HCT116 (cell line): Measurements from ENCODE around the gene B3GALT5. TPM values are rescaled to one million over a fixed set of nuclear protein-coding genes. Genes with fewer than 3 reads are reported as not detected.

Source experiments
- ATAC-seq: fragments of 200-7000 bp; cut with Tn5 transposase; 2 replicates; pipeline ENCODE4 v1.9.1; 2020; ENCODE audit warnings: mild to moderate bottlenecking, moderate library complexity
- BruUV-seq: library from RNA; stranded (reverse); fragments of 400-500 nt; replicated peaks from 2 replicates; lab custom pipeline; 2021; lab: Mats Ljungman, UMichigan
- CTCF ChIA-PET: fragments of 300-600 bp; sonication (Branson Sonifier 250); formaldehyde crosslinking; loops from one replicate; lab custom pipeline; 2021; ENCODE audit warnings: antibody characterized with exemption; lab: Charles Lee
- POLR2A ChIA-PET: fragments of 300-600, 350-600 bp; sonication (Branson Sonifier 250); formaldehyde crosslinking; loops from one replicate; lab custom pipeline; 2021; ENCODE audit warnings: antibody characterized with exemption; lab: Charles Lee
- RAD21 ChIA-PET, 2 experiments: fragments of 300-600 bp; sonication (Branson Sonifier 250); formaldehyde crosslinking; loops; one replicate each; lab custom pipeline; 2023; ENCODE audit warnings: low total read pairs in 2 of 2; ENCODE audit not compliant: uncharacterized antibody in 2 of 2, unreplicated experiment in 2 of 2, low non-redundant PET in 1 of 2; lab: Charles Lee
- DNase-seq: peaks from one replicate; pipeline ENCODE4 v3.0.0-alpha.2; 2010; ENCODE audit warnings: low read depth, low spot score
- H2AFZ ChIP-seq: fragments of 200-600 bp; shearing (Covaris generic), sonication (generic); 2 replicates; pipeline ENCODE4 v1.6.1; 2017; ENCODE audit warnings: low read depth, mixed run types, mixed read lengths, antibody characterized with exemption, low read length; ENCODE audit not compliant: poor library complexity, severe bottlenecking
- H3K27ac ChIP-seq: 2 replicates; pipeline ENCODE4 v1.5.1; 2012; ENCODE audit warnings: low read depth, low read length
- H3K27me3 ChIP-seq: fragments of 200-600 bp; sonication (generic); 2 replicates; pipeline ENCODE4 v1.6.1; 2016; ENCODE audit warnings: mixed run types, low read length, mixed read lengths; ENCODE audit not compliant: insufficient read depth
- H3K36me3 ChIP-seq, 2 experiments: fragments of 200-500 bp in 1 of 2; fragments of 200-600 bp in 1 of 2; sonication (Bioruptor generic) in 1 of 2; sonication (generic) in 1 of 2; 2 replicates each; pipeline versions ENCODE4 v1.5.1 to v1.6.1; 2014 to 2016; ENCODE audit warnings: low read length in 2 of 2, inconsistent platforms in 1 of 2, mixed read lengths in 1 of 2, mixed run types in 1 of 2; ENCODE audit not compliant: insufficient read depth in 2 of 2, control insufficient read depth in 1 of 2
- H3K4me1 ChIP-seq, 2 experiments: fragments of 200-600 bp in 1 of 2; sonication (generic) in 1 of 2; 2 replicates each; pipeline versions ENCODE4 v1.5.1 to v1.6.1; 2012 to 2017; ENCODE audit warnings: low read length in 2 of 2, inconsistent platforms in 1 of 2, mild to moderate bottlenecking in 1 of 2, mixed read lengths in 1 of 2, mixed run types in 1 of 2, moderate library complexity in 1 of 2; ENCODE audit not compliant: insufficient read depth in 2 of 2, control insufficient read depth in 1 of 2
- H3K4me2 ChIP-seq: fragments of 200-600 bp; sonication (generic); 2 replicates; pipeline ENCODE4 v1.6.1; 2017; ENCODE audit warnings: mixed run types, low read length, mixed read lengths
- H3K4me3 ChIP-seq, 2 experiments: fragments of 200-600 bp in 1 of 2; sonication (generic) in 1 of 2; replicated peaks in 1 of 2; 2 replicates each; pipeline ENCODE4 v1.5.1; 2011 to 2016; ENCODE audit warnings: low read length in 2 of 2, control low read depth in 1 of 2, low read depth in 1 of 2, mild to moderate bottlenecking in 1 of 2, mixed read lengths in 1 of 2, mixed run types in 1 of 2
- H3K79me2 ChIP-seq: fragments of 200-600 bp; sonication (generic); 2 replicates; pipeline ENCODE4 v1.6.1; 2017; ENCODE audit warnings: mild to moderate bottlenecking, mixed run types, low read length, moderate library complexity, mixed read lengths; ENCODE audit not compliant: insufficient read depth
- H3K9ac ChIP-seq: fragments of 200-600 bp; sonication (generic); 2 replicates; pipeline ENCODE4 v1.6.1; 2016; ENCODE audit warnings: low read length, mixed read lengths
- H3K9me2 ChIP-seq: fragments of 200-600 bp; sonication (generic), shearing (Covaris generic); 2 replicates; pipeline ENCODE4 v1.6.1; 2017; ENCODE audit warnings: mixed run types, mild to moderate bottlenecking, moderate library complexity; ENCODE audit not compliant: insufficient read depth
- H3K9me3 ChIP-seq, 2 experiments: fragments of 200-500 bp in 1 of 2; fragments of 200-600 bp in 1 of 2; sonication (Bioruptor generic) in 1 of 2; sonication (generic) in 1 of 2; 2 replicates each; pipeline ENCODE4 v1.6.1; 2014 to 2017; ENCODE audit warnings: low read length in 2 of 2, mixed read lengths in 2 of 2, inconsistent platforms in 1 of 2, low read depth in 1 of 2, mild to moderate bottlenecking in 1 of 2, mixed run types in 1 of 2, moderate library complexity in 1 of 2; ENCODE audit not compliant: control insufficient read depth in 1 of 2, insufficient read depth in 1 of 2
- H4K20me1 ChIP-seq: fragments of 200-600 bp; sonication (generic), shearing (Covaris generic); 2 replicates; pipeline ENCODE4 v1.6.1; 2017; ENCODE audit warnings: mixed run types, mild to moderate bottlenecking, moderate library complexity; ENCODE audit not compliant: insufficient read depth
- CBX3 ChIP-seq: IDR thresholded peaks from 2 replicates; pipeline ENCODE4 v1.6.1; 2012; ENCODE audit warnings: low read depth
- EGR1 ChIP-seq: IDR thresholded peaks from 2 replicates; pipeline ENCODE4 v1.6.1; 2012; ENCODE audit warnings: low read depth
- EZH2 ChIP-seq: fragments of 200-600 bp; sonication (generic); IDR thresholded peaks from 2 replicates; pipeline ENCODE4 v1.6.1; 2017; ENCODE audit warnings: antibody characterized with exemption, mixed run types
- FOSL1 ChIP-seq: IDR thresholded peaks from 2 replicates; pipeline ENCODE4 v1.6.1; 2012; ENCODE audit warnings: low read depth
- JUND ChIP-seq: IDR thresholded peaks from 2 replicates; pipeline ENCODE4 v1.6.1; 2012
- POLR2A ChIP-seq: IDR thresholded peaks from 2 replicates; pipeline ENCODE4 v1.7.0; 2011; ENCODE audit warnings: borderline replicate concordance; ENCODE audit not compliant: insufficient read depth, insufficient read length; ENCODE audit errors: extremely low read depth
- TCF7L2 ChIP-seq: IDR thresholded peaks from 2 replicates; pipeline ENCODE4 v1.7.0; 2011; ENCODE audit warnings: borderline replicate concordance, inconsistent platforms; ENCODE audit not compliant: insufficient read depth, insufficient read length; ENCODE audit errors: extremely low read depth
- ZFX ChIP-seq: fragments of 450-650 bp; IDR thresholded peaks from 2 replicates; pipeline ENCODE4 v1.6.1; 2017
- intact Hi-C: fragments of 100-400 bp; cut with micrococcal nuclease; formaldehyde crosslinking; loops from 2 replicates; pipeline ENCODE4 v1.10.0; 2022
- total RNA-seq: library from RNA; stranded (reverse); gene quantifications from one replicate; pipeline ENCODE4 v1.2.1, GENCODE V29; 2021; ENCODE audit not compliant: unreplicated experiment
- TF ChIP-seq, protein P1 (sequence below), 3 experiments: fragments of 200-600 bp in 1 of 3; sonication (generic) in 1 of 3; IDR thresholded peaks in 2 of 3; conservative IDR thresholded peaks in 1 of 3; 2 replicates each; pipeline ENCODE4 v1.5.1; 2012 to 2017; ENCODE audit warnings: low read depth in 2 of 3, low read length in 2 of 3, antibody characterized with exemption in 1 of 3, borderline replicate concordance in 1 of 3, control low read depth in 1 of 3, mild to moderate bottlenecking in 1 of 3, mixed read lengths in 1 of 3, mixed run types in 1 of 3, moderate library complexity in 1 of 3; ENCODE audit not compliant: insufficient read depth in 1 of 3

Gene B3GALT5
- total RNA-seq, 1 experiment from 2014 or later: 1.2 TPM

DNA sequence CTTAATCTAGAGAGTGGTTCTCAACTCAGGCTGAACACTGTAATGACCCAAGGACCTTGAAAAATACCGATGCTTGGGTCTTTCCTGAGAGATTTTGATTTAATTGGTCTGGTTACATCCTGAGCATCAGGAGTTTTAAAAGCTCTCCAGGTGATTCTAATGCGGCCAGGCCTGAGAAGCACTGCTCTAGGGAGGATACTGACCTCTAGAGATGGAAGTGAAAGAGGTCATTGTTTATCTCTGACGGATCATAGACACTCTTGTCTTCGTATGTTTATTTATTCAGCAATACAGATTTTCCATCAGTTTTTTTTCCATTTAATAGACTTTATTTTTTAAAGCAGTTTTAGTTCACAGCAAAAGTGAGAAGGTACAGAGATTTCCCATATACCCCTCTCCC lies 77.7 kb downstream of the B3GALT5 start:
- Histone ChIP-seq H3K79me2 (no peaks in the 10 kb centered on the region), H3K4me3 (no peak overlapping the region), H3K27ac (no peak overlapping the region), H3K4me2 (no peak overlapping the region), H4K20me1 (no peaks in the 10 kb centered on the region), H3K36me3 (no peaks in the 10 kb centered on the region), H3K9ac (no peak overlapping the region), H3K9me2 (no peaks in the 10 kb centered on the region), H3K27me3 (no peaks in the 10 kb centered on the region), H3K9me3 (no peaks in the 10 kb centered on the region), H2AFZ (no peak overlapping the region), H3K4me1 (no peaks in the 10 kb centered on the region)
- no peak for TF ChIP-seq FOSL1
- no peak for TF ChIP-seq JUND
- TF ChIP-seq, protein P1, sequence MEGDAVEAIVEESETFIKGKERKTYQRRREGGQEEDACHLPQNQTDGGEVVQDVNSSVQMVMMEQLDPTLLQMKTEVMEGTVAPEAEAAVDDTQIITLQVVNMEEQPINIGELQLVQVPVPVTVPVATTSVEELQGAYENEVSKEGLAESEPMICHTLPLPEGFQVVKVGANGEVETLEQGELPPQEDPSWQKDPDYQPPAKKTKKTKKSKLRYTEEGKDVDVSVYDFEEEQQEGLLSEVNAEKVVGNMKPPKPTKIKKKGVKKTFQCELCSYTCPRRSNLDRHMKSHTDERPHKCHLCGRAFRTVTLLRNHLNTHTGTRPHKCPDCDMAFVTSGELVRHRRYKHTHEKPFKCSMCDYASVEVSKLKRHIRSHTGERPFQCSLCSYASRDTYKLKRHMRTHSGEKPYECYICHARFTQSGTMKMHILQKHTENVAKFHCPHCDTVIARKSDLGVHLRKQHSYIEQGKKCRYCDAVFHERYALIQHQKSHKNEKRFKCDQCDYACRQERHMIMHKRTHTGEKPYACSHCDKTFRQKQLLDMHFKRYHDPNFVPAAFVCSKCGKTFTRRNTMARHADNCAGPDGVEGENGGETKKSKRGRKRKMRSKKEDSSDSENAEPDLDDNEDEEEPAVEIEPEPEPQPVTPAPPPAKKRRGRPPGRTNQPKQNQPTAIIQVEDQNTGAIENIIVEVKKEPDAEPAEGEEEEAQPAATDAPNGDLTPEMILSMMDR (IDR thresholded peaks at IDR 0.05 in 2 of 3, conservative IDR thresholded peaks at IDR 0.05 in 1 of 3; ENCODE audit: borderline replicate concordance in 1 of 3, insufficient read depth in 1 of 3, low read depth in 2 of 3, low read length in 2 of 3): no peak
- no TSS peak for BruUV-seq
- ATAC-seq (no peak), DNase-seq (no peak)
- ChIA-PET RAD21 (no interaction called here), CTCF (no interaction called here), POLR2A (no interaction called here)
- intact Hi-C loops: loop anchor here (10.0 kb wide), 1 partner anchor 96 kb away; no protein-coding TSS in a partner anchor

DNA sequence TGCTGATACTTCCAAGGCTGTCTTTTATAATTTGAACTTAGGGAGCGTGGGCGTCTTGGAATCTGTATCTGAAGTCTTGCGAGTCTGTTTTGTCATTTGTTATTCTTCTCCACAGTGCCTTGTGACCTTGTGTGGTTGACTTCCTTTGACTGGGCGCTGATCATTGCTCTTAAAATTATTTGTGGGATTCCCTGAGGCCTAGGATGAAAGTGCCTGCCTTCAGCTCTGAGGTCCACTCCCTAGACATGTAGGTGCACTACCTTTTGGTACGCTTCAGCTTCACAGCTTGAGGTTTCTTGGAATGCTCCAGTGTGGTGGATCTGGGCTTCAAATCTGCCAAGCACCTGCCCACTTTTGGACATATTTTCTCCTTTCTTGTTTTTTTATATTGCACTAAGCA lies 82.0 kb downstream of the B3GALT5 start:
- H4K20me1 ChIP-seq: no peaks in the 10 kb centered on the region
- H3K27me3 ChIP-seq: no peaks in the 10 kb centered on the region
- CTCF ChIA-PET: no interaction called here
- H3K4me2 ChIP-seq: no peak overlapping the region
- BruUV-seq: no TSS peak
- no peak for TF ChIP-seq TCF7L2
- TF ChIP-seq ZFX: no peak
- TF ChIP-seq CBX3: no peak
- TF ChIP-seq EGR1: no peak
- no peak for TF ChIP-seq EZH2
- TF ChIP-seq POLR2A: no peak
- TF ChIP-seq FOSL1: no peak
- no peaks in the 10 kb centered on the region for H3K79me2 ChIP-seq
- DNase-seq: no peak
- RAD21 ChIA-PET: no interaction called here
- H3K4me1 ChIP-seq: no peaks in the 10 kb centered on the region
- ATAC-seq: no peak
- H3K9me3 ChIP-seq: no peaks in the 10 kb centered on the region
- no peak overlapping the region for H2AFZ ChIP-seq
- H3K27ac ChIP-seq: no peak overlapping the region
- intact Hi-C loops: loop anchor here (10.0 kb wide), 1 partner anchor 100 kb away; no protein-coding TSS in a partner anchor
- POLR2A ChIA-PET: no interaction called here
- no peak overlapping the region for H3K4me3 ChIP-seq
- H3K36me3 ChIP-seq: no peaks in the 10 kb centered on the region
- H3K9ac ChIP-seq: no peak overlapping the region
- H3K9me2 ChIP-seq: no peaks in the 10 kb centered on the region
